NCI-H1417 treated with DMSO at 0.1 percent for 48 hours (cell line): ENCODE measurements around the gene FDCSP.
"Not testable (repeated sequence)": the region's sequence is repeated elsewhere in the genome, so short reads cannot be mapped to it uniquely, and the experiment has no call there.

Experiments
- DNase-seq: peaks from one replicate; lab custom pipeline; 2025; lab: John Stamatoyannopoulos, UW

Gene FDCSP

DNA sequence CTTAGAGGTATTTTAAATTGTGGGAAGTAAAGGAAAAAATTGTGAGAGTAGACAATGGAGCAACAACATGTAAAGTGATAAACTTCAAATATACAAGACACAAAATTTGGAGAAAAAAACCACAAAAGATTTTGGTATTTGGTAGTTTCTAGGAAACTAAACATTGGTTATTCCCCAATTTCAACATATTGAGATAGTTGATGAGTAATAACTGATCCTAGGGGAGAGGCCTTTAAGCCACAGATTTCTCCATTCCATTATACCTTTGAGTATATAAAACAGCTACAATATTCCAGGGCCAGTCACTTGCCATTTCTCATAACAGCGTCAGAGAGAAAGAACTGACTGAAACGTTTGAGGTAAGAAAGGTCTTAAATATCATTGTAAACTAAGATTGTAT lies at the start of gene FDCSP:
Gene FDCSP (plus strand): TSS at position 301 of the 400 bp plus-strand sequence. CDS start 5,071 bp downstream, outside the sequence.
- DNase-seq: no peak

DNA sequence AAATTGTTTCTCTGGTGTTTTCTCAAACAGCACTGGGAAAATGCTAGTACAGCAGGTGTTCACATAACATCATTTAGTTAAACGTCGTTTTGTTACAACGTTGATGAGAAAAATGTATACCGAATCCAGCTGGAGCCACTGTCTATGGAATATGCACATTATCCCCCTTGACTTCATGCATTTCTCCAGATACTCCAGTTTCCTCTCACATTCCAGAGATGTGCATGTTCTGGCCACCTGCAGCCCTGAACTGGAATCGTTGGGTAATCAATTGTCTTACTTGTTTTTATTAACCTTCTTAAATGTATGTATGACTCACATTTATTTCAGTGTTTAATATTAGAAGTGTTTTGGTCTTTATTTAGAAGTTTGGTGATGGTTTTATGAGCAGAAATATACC lies 48.8 kb upstream of the FDCSP start:
- DNase-seq: no peak

DNA sequence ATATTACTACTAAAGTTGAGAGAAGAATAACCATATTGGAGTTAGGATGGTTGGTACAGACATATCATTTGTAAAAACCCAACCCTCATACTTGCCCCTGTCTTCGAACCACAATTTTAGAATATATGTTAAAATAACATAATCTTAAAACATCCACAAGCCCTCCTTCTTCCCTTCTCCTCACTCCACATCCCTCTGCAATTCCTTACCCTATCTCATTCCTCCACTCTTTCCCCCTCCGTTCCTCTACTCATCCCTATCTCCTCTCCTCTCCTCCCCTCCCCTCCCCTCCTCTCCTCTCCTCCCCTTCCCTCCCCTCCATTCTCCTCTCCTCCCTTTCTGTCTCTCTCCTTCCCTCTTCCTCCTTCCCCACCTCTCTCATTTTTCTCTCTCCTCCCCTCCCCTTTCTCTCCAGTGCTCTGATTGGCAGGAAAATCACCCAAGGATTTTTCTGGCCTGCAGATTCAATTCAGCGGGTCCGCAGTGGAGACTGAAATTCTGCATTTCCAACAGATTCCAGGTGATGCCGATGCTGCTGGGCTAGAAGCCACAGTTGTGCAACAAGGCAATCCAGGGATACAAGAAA lies 47.8 kb upstream of the FDCSP start:
- no peak for DNase-seq

DNA sequence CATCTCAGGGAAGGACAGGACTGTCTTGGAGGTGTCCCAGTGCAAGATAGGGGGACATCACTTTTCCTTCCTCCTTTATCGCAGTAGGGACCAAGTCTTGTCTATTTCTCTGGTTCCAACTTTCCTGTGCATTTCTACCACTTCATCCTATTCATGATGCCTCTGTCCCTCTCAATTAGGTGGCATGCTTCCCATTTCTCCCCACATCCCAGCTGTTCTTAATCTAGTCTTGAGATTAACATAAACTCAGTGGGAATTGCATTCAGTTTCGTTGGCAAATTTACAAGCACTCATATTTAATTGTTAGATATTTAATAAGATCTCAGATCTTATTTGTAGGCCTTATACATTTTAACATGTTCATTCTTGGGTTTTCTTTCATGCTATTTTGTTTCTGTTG lies 46.1 kb upstream of the FDCSP start:
- no peak for DNase-seq

DNA sequence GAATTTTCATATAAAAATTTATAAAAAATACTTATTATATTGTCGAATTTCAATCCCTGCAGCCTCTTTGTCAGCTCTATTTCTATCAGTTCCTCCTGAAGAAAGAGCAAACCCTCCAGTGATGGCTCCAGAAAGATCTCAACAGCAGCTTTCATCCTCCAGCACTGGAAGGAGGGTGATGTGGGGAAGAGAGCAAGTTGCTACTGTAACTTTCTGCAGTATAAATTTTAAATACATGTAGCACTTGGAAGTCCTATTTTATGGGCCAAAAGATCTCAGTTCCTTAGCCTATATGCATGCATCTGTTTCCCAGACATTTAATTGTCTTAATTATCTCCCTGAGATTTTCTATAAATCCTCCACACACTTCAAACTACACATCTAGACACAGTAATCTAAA lies 44.1 kb upstream of the FDCSP start:
- no peak for DNase-seq

DNA sequence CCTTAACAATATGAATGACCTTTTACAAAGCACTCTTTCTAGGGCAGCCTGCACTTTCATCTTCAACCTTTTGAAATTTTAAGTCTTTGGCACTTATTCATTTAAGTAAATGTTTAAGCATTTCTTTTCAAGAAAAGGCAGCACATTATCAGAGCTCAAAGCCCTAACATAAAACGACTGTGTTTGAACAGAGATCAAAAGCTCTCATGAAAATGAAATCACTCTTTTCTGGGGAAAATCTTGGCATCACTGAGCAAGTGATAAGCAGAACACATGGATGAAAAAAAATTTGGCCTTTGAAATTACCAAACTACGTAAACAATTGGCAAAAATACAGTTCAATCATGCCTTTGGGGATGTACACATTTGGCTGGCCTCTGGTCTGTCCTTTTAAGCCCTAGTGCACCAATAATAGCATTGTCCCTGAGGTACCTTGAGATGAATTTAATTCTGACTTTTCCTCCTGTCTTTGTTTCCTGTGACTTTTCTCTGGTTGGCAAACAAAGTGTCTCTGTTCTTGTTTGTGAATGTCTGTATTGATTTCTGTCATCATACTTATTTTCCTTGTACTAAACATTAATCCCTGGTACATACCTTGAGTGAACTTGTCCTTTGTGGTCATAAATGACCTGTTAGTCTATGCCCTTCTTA lies 43.3 kb upstream of the FDCSP start:
- no peak for DNase-seq

DNA sequence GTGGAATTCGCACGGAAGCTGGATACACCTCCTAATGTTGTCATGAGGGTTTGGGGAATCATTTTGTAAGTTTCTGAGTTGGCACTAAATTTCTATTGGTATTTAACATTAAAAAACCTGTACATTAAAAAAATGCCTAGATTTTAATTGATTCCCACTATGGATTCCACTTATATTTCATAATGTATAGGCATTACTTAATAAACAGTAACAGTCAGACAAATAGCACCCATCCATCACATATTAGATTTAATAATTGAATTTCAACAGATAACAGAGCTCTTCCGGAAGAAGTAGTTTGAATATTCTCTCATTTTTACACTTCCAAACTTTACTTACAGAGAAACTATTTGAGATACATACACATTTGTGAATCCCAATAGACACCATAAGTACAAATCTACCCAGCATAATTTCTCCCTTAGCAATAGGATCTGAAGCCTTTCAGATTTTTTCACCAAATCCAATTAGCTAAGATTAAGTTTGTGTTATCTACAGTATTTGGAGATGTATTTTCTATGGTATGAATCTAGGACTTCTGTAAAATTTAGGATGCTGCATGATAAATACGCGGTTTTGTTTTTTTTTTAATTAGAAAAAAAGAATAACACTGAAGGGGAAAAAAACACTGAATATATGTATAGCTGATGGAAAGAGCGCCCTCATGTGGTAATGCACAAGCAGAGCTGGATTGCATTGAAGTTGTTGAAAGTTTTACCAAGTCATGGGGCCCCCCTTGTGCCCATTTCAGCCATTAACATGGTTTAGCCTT lies 42.6 kb upstream of the FDCSP start:
- no peak for DNase-seq

DNA sequence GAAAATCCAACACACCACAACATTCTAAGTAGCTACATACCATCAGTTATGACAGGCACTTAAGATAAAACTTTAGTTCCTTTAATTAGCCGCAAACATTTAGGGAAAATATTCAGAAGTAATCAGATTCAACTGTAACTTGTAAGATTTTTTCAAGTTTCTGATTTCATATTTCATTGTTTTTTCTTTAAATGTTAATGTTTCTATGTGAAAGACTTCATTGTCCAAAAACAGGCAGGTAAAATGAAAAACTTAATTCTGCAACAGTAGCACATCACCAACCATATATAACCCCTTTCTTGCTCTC lies 42.0 kb upstream of the FDCSP start:
- no peak for DNase-seq

DNA sequence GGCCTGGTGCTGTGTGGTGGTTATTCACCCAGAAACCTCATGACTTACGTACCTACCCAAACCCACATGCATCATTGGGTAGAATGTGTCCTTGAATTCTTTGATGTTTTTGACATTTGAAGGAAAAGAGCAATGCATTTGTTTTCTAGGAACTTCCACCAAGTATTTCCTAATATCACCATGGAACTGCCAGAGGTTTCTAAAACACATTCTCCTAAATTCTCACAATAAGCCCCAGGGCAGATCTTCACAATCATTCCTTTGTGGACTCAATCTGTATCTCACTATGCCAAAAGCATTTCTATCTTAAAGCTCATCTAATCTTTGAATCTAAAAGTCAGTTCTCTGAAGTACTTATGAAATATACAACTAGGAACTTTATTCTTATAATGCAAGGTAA lies 38.7 kb upstream of the FDCSP start:
- no peak for DNase-seq

DNA sequence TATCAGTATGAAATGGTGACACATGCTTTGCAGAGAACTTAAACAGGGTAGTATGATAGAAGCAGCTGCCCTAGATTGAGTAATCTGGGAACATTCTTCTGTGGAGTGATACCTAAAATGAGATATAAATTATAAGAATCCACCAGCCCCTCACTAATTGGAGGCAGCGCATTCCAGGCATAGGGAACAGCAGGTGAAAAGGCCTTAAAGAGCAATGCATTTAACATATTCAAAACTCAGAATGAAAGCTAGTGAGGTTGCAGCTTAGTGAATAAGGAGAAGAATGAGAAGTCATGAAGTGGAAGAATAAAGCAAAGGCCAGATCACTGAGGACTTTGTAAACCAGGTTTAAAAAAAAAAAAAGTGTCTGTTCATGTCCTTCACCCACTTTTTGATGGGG lies 35.3 kb upstream of the FDCSP start:
- no peak for DNase-seq

DNA sequence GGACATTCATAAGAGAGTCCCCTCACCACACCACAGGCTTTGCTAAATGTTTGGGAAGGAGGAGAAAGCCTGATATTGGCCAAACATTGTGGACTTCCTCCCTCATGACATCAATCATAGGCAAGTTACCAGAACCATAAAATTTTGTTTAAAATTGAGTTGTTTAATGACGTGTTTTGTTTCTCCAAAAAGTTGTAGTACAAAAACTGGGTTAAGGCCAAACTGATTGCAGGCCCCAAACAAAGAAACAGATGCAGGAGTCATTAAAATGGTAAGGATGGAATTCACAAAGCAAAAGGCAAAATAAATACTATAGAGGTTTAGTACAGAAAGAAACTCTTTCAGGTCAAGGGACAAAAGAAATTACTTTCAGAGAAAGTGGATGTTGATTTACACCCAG lies 34.3 kb upstream of the FDCSP start:
- DNase-seq: no peak

DNA sequence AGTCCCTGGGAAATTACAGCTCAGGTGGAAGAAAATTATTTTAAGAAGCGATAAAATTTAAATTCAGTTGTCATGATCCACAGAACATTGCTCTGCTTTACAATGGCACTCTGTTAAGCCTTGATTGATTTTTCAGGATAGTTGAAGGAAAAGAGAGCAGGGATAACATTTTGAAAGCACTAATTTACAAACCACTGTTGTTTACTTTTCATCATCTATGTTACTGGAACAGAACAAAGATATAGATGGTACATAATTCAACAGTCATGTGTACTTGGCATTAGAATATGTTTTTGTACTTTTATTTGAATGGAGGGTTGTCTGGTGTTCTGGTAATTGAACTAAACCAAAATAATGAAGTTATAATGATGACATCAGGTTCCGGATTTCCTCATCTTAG lies 33.0 kb upstream of the FDCSP start:
- no peak for DNase-seq

DNA sequence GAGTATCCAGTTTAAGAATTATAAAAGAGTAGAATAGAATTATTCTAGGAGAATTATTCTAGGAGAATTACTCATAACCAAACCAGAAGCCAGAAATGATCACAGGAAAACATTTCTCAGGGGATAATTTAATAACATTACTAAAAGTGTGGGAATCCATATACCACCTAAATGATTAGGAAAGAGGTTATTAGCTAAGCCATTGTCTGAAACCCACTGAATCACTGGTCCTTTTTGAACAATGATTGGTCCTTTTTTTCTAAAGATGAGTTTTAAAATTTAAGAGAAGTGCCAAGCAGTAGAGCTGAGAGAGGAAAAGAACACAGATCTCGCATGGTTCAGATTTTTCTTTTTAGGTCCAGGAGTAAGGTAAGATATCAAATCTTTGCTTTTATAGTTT lies 30.5 kb upstream of the FDCSP start, which contains the start of gene ODAM:
Gene ODAM (plus strand): TSS at position 301 of the 400 bp plus-strand sequence. CDS start 819 bp downstream, outside the sequence.
- DNase-seq: no peak

DNA sequence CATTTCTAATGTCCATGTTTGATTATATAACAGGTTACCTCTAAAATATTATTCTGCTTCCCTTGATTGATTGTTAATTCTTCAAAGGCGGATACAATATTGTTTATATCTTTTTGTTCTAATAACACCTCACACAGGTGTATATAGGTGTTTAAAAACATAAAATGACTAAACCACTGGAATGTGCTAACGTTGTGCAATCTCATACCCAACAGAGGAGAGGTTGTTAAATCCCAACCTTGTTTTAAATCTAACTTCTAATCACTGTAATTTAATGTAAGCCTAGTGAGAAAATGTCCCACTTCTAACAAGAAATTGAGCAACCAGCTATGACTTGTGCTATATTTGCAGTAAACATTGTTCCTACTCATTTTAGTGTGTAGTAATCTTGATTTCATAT lies 29.1 kb upstream of the FDCSP start:
- no peak for DNase-seq

DNA sequence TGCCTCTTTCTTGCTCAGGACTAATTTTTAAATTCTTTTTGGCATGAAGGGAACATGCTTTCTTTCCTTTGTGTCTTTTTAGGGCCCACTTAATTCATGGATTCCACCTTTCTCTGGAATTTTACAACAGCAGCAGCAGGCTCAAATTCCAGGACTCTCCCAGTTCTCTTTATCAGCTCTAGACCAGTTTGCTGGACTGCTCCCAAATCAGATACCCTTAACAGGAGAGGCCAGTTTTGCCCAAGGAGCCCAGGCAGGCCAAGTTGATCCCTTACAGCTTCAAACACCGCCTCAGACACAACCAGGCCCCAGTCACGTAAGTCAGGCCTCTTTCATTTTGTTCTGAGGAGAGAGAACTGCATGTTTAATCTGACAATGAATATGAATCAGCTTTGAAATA lies 28.1 kb upstream of the FDCSP start:
- DNase-seq: no peak

DNA sequence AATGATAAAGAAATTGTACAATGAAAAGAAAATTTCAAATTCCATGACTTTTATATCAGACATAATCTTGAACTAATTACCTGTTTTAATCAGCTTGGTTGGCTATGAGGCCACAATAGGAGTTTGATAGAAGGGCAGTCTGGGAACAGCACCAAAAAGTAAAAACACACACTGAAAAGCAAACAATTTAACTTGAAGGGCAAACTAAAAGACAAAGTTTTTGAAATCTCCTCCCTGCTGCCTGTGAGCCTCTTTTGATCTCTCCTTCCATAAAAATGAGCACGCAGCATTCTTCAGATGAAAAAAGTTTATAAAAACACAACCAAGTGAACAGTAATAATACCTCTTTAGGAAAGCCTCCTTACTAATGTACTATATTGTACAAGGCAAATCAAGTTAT lies 22.3 kb upstream of the FDCSP start:
- no peak for DNase-seq

DNA sequence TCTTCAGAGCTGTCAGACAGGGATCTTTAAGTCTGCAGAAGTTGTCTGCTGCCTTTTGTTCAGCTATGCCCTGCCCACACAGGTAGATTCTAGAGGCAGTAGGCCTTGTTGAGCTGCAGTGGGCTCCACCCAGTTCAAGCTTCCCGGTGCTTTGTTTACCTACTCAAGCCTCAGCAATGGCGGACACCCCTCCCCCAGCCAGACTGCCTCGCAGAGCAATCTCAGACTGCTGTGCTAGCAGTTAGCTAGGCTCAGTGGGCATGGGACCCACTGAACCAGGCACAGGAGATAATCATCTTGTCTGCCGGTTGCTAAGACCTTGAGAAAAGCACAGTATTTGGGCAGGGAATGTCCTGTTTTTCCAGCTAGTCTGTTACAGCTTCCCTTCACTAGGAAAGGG lies 13.2 kb upstream of the FDCSP start:
- DNase-seq: not testable (repeated sequence)

DNA sequence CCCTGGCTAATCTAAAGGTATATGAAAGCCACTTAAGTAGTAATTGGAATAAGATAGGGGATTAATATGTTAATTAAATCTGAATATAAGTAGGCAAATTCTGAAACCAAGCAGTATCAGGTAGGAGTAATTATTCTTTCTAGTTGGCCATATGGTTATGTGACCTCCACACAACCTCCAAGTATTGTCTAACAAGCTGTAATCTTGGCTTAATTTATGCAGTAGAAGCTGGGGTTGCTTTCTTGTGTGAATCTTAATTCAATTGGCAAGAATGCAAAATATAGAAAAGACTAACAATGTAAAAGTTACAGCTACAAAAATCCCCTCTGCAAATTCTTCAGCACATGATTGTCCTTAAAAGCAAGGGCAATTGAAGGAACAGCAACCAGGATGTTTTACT lies 9.8 kb upstream of the FDCSP start:
- not testable (repeated sequence) for DNase-seq

DNA sequence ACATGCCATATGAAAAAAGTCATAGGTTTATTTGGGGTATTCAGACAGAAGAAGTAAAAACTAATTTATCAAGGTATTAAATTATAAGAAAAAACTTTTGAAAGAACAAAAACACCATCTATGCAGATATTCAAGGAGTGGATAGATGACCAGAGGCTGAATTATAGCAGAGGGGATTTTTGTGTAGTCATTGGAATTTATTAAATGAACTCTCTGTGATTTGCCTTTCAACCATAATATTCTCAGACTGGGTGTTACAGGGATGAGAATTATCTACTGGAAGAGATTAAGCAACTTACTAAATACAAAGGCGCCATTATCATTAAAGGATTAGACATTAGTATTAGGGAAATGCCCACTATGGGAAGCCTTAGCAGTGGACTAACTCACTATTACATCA lies 9.4 kb upstream of the FDCSP start:
- not testable (repeated sequence) for DNase-seq

DNA sequence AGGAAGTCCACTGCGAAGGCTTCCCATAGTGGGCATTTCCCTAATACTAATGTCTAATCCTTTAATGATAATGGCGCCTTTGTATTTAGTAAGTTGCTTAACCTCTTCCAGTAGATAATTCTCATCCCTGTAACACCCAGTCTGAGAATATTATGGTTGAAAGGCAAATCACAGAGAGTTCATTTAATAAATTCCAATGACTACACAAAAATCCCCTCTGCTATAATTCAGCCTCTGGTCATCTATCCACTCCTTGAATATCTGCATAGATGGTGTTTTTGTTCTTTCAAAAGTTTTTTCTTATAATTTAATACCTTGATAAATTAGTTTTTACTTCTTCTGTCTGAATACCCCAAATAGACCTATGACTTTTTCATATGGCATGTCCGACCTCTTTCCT lies 4.5 kb upstream of the FDCSP start:
- DNase-seq: not testable (repeated sequence)

DNA sequence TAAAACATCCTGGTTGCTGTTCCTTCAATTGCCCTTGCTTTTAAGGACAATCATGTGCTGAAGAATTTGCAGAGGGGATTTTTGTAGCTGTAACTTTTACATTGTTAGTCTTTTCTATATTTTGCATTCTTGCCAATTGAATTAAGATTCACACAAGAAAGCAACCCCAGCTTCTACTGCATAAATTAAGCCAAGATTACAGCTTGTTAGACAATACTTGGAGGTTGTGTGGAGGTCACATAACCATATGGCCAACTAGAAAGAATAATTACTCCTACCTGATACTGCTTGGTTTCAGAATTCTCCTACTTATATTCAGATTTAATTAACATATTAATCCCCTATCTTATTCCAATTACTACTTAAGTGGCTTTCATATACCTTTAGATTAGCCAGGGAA lies 4.1 kb upstream of the FDCSP start:
- not testable (repeated sequence) for DNase-seq

DNA sequence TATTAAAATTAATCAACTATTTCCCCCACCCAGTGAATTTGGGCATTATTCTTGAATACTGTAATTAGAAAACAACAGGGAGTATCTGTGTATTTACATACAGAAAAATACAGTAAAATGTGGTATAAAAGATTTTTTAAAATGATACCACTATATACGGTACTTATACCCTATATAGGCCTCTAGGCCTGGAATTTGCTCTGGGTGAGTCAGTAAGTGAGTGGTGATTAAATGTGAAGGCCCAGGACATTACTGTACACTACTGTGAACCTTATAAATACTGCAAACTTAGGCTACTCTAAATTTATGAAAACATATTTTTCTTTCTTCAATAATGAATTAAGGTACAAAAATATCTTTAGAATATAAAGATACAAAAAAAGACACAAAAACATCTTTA lies 10.2 kb downstream of the FDCSP start:
- DNase-seq: no peak

DNA sequence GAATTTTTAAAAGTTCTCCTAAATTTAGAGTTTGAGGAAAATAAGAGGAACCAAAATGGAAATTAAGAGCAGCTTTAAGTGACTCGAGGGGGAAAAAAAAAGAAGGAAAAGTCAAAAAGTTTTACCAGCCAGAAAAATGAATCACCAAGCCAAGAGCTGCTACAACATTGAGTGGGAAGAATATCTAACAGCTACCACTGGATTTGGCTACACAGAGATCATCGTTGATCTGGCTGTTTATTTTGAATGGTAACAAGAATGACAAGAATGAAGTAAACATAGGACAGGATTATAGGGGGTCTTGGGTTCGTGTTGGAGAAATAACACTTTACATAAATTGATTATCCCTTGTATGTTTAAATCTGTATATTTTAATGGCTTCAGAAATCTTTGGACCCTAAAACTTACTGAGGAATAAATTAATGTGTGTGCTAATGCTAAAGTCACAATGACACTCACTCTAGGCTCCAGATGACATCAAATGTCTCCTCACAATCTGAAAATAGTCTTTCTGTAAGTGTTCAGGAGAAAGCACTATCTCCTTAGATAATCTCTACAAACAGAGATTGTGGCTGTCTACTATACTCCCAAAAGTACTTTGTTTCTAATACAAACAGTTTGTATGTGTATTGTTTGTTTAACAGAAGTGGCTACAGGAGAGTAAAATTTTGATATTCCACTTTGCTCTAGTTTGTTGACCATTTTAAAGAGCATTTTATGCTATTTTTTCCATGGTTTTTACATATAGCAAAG lies 13.4 kb downstream of the FDCSP start:
- DNase-seq: no peak
